ENCODE measurements around the gene KDM2A.
A peak's percentile ranks its signal among the peaks of the same experiment; 100 is the strongest.

The KDM2A gene

DNA sequence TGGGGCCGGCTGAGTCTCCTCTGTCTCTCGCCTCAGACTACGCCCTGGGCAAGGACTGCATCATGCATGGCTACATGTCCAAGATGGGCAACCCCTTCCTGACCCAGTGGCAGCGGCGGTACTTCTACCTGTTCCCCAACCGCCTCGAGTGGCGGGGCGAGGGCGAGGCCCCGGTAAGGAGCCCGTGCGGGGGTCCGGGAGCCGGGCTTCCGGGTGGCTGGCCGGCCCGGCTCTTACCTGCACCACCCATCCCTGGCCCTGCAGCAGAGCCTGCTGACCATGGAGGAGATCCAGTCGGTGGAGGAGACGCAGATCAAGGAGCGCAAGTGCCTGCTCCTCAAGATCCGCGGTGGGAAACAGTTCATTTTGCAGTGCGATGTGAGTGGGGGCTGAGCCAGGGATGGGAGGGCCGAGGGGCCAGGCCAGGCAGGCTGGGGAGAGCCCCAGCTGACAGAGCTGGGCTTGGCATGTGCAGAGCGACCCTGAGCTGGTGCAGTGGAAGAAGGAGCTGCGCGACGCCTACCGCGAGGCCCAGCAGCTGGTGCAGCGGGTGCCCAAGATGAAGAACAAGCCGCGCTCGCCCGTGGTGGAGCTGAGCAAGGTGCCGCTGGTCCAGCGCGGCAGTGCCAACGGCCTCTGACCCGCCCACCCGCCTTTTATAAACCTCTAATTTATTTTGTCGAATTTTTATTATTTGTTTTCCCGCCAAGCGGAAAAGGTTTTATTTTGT, 165.9 kb downstream of the KDM2A start:
- DNase-seq (ENCODE audit: low read depth, low spot score): no peak

DNA sequence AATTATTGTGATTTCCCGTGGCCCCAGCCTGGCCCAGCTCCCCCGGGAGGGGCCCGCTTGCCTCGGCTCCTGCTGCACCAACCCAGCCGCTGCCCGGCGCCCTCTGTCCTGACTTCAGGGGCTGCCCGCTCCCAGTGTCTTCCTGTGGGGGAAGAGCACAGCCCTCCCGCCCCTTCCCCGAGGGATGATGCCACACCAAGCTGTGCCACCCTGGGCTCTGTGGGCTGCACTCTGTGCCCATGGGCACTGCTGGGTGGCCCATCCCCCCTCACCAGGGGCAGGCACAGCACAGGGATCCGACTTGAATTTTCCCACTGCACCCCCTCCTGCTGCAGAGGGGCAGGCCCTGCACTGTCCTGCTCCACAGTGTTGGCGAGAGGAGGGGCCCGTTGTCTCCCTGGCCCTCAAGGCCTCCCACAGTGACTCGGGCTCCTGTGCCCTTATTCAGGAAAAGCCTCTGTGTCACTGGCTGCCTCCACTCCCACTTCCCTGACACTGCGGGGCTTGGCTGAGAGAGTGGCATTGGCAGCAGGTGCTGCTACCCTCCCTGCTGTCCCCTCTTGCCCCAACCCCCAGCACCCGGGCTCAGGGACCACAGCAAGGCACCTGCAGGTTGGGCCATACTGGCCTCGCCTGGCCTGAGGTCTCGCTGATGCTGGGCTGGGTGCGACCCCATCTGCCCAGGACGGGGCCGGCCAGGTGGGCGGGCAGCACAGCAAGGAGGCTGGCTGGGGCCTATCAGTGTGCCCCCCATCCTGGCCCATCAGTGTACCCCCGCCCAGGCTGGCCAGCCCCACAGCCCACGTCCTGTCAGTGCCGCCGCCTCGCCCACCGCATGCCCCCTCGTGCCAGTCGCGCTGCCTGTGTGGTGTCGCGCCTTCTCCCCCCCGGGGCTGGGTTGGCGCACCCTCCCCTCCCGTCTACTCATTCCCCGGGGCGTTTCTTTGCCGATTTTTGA, 166.8 kb downstream of the KDM2A start:
- DNase-seq (ENCODE audit: low read depth, low spot score): no peak

DNA sequence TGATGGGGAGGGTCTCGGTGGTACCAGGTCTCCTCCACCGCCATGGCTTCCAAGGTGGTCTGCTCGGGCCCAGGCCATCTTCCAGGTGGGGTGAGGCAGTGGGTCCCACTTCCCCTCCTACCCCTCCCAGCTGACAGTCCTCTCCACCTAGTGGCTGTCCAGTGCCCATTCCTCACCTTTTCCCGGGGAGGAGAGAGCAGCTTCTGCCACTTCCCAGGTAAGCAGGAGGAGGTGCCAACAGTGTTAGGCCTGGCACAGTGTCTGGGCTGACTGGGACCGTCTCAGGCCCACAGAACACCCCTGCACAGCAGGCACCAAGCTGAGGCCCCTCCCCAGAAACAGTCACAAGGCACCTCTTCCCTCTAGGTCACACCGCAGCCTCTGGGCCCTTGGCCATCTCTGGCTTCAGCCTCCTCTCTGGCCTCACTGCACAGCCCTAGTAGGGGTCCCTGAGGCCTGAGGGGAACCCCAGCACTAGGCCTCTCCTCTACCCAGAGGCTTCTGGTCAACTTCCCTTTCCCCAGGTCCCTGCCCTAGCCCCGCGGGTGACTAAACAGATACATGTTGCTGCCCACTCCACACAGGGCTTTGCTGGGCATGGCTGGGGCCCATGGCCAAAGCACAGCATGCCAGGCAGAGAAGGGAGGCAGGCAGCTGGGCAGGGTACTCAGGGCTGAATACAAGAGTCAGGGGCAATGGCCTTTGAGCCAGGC, 167.7 kb downstream of the KDM2A start:
- no peak for DNase-seq (ENCODE audit: low read depth, low spot score)

DNA sequence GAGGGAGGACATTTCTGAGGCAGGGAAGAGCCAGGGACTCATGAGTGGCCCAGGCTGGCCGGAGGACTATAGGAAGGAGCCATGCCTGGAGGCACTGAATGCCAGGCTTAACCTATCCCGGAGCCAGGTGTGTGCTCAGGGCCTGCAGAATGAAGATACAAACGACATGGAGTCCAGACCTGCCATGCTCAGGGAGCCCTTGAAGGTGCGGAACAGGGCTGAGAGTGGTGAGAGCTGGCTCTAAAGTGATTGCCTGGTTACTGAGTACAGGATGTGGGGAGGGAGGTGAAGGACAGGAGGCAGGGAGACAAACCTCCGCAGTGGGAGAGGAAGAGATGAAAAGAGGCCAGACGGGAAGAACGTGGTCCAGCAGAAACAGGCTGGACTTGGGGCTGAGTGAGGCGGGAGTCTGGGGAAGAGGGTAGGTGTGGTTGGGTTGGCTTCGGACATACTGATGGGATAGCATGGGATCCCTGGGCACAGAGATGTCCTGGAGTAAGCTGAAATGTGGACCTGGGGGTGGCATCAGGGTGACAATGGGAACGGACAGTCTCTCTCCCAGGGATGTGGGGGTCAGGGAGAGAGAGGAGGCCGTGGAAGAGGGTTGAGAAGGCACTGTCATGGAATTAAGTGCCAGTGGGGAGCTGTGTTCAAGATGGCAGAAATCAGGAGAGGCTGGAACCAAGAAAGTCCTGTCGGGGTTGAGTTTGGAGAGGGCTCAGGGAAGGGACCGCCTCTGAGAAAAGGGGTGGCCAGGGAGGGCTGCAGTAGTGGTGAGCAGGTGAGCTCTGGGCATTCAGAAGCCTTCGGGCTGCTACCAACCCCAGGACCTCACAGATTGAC, 168.5 kb downstream of the KDM2A start:
- DNase-seq (ENCODE audit: low read depth, low spot score): no peak

DNA sequence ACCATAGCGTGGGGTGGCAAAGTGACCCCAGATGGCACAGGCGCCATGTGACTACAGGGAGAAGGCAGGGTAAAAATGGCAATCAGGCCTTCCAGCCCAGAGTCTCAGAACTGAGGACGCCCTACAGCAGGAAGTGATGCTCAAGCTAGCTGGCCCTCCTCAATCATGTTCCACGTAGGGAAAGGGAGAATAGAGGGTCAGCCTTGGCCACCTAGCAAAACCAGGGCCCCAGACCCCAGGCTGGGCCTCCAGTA, 169.1 kb downstream of the KDM2A start:
- no peak for DNase-seq (ENCODE audit: low read depth, low spot score)

DNA sequence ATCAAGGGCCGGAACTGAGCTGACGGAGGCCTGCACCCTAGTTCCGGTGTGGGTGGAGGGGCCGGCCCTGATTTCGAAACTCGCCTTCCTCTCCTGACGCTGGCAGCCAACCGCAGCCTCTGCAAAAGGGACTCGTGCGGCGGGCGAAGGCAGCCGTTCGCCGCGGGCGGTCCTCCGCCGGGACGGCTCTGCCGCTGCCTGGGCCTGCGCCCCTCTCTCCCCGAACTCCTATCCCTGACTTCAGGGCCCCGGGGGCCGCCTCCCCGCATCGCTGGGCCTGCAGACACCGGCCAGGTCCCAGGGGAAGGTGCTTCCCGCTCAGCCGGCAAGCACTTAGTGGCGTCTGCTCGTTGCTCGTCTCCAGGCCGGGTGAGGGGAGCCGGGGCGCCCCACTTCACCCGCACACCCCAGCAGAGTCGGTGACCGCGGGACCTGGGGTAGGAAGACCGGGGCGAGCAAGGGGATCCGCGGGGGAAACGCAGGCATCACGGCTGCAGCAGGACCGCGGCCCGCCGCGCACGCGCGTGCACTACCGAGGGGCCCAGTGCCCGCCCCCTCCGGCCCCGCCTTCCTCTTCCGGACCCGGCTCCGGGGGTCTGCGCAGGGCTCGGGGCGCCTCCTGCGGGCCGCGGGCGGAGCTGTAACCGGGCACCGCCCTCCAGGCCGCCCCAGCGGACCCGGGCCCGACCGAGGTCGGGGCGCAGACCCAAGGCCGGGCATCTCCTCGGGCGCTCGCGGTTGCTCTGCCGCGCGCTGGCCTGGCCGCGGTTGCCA, 169.6 kb downstream of the KDM2A start:
- peak; percentile 85 for DNase-seq (ENCODE audit: low read depth, low spot score)

DNA sequence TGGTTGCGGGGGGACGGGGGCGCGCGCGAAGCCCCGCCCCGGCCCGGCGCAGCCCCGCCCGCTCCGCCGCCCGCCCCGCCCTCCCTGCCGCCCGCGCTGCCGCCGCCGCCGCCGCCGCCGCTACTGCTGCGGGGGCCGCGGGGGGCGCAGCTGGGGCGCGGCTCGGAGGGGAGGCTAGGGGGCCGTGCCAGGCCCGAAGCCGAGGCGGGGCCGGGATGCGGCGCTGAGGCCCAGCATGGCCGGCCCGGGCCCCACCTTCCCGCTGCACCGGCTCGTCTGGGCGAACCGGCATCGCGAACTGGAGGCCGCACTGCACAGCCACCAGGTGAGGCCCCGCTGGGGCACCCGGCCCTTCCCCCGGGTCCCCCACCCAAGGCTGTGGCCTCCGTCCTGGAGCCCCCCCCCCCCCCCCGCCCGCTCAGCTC, 170.2 kb downstream of the KDM2A start, which contains the start of gene ANKRD13D:
TSS of gene ANKRD13D (plus strand) at position 78 of the 425 bp plus-strand sequence. CDS start at position 236, 158 bp downstream.
- DNase-seq (ENCODE audit: low read depth, low spot score): no peak

DNA sequence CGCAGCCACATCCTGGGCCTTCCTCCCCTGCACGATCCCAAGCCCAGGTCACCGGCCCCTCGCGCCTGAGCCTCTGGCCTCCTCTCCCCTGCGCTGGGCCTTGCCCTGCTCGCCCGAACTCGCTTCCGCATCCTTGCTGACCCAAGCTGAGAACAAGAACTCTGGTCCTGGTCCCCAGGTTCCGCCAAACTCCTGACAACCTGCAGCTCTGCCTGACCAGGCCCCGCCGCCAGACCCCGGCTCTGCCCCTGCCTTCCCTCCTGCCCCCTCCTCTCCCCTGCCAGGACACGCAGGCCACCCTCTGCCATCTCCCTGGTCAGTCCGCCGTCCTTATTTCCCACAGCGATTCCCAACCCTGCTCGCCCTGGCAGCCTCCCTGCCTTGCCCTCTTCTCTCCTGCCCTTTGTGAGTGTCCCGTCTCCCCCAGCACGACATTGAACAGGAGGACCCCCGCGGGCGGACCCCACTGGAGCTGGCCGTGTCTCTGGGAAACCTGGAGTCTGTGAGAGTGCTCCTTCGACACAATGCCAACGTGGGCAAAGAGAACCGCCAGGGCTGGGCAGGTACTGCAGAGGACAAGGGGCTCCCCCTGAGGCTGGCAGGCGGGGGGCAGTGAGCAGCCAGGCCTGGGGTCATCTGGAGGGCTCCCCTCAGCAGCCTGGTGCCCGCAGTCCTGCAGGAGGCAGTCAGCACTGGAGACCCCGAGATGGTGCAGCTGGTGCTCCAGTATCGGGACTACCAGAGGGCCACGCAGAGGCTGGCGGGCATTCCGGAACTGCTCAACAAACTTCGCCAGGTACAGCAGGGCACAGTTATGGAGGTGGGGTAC, 170.8 kb downstream of the KDM2A start:
- no peak for DNase-seq (ENCODE audit: low read depth, low spot score)

DNA sequence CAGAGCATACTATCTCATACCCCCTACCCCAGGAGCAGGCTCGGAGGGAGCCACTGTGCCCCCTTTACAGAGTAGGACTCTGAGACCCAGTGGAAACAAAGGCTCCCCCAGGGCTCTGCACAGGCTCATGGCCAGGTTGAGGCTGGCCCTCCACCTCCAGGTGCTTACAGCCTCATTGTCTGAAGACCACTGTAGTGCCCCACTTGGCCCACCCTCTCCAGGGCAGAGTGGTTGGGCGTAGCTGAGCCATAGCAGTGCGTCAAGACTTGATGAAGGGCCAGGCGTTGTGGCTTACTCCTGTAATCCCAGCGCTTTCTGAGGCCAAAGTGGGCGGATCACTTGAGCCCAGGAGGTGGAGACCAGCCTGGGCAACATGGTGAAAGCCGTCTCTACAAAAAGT, 171.7 kb downstream of the KDM2A start:
- peak; percentile 85 for DNase-seq (ENCODE audit: low read depth, low spot score)

DNA sequence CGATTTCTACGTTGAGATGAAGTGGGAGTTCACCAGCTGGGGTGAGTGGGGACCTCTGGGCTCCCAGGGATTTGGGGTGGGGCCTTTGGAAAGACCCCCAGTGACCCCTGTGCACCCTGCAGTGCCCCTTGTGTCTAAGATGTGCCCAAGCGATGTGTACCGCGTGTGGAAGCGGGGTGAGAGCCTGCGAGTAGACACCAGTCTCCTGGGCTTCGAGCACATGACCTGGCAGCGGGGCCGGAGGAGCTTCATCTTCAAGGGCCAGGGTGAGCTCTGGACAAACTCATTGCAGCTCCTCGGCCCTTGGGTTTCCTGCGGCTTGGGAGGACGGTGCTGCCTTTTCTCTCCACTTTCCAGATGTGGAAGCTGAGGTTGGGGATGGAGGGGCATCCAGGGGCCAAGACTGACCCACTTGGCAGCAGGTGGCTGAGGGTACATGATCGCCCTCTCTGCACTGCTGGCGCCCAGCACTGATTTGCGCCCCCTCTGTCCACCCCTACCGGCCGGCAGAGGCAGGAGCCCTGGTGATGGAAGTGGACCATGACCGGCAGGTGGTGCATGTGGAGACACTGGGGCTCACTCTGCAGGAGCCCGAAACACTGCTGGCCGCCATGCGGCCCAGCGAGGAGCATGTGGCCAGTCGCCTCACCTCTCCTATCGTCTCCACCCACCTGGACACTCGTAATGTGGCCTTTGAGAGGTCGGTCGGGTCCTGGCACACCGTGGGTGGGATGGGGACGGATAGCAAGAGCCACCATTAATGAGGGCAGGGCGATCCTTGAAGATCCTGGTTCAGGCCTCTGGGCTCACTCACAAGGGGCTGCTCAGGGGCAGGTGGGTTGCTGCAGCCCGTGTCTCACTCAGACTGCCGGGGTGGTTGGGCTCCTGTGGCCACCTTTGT, 172.7 kb downstream of the KDM2A start:
- no peak for DNase-seq (ENCODE audit: low read depth, low spot score)

DNA sequence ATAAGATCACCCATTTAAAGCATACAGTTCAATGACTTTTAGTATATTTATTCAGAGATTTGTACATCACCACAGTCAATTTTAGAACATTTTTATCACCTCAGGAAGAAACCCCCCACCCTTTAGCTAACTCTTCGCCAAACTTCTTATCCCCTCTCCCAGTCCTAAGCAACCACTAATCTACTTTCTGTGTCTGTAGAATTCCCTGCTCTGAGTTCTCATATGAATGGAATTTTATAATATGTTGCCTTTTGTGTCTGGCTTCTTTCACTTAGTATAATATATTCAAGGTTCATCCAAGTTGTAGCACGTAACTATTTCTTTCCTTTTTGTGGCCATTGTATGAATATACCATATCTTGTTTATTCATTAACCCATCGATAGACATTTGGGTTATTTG, 173.6 kb downstream of the KDM2A start:
- DNase-seq (ENCODE audit: low read depth, low spot score): no peak

DNA sequence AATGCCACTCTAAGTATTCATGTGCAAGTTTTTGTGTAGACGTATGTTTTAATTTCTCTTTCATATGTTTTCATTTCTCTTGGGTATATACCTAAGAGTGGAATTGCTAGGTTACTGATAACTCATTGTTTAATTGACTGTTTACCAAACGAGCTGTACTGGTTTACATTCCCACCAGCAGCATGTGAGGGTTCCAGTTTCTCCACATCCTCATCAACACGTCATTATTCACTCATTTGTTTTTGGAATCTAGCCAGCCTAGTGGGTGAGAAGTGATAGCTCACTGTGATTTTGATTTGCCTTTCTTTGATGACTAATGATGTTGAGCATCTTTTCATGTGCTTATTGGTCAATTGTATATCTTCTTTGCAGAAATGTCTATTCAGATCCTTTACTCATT, 174.0 kb downstream of the KDM2A start:
- no peak for DNase-seq (ENCODE audit: low read depth, low spot score)

DNA sequence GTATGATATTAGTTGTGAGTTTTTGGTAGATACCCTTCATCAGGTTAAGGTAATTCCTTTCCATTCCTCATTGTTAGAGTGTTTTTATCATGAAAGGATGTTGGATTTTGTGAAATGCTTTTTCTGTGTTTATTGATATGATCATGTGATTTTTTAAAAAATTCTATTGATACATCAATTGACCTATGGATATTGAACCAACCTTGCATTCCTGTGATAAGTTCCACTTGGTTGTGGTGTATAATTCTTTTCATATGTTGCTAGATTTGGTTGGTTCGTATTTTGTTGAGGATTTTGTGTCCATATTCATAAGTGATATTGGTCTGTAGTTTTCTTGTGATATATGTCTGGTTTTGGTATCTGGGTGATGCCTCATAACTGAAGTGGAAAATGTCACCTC, 176.8 kb downstream of the KDM2A start:
- no peak for DNase-seq (ENCODE audit: low read depth, low spot score)

DNA sequence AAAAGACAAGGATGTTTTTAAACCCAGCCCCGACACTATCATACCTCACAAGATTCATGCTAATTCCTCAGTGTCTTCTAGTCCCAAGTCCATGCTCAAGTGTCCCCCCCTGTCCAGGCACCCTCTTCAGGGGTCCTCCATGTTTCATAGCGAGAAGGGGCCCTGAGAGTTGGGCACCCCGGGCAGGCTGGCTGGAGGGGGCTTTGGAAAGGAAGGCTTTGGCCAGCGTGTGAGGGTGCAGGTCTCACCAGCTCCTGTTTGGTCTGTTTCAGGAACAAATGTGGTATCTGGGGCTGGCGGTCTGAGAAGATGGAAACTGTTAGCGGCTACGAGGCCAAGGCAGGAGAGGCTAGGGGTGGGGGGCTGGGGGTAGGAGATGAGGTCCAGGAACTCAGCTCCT, 179.7 kb downstream of the KDM2A start:
- no peak for DNase-seq (ENCODE audit: low read depth, low spot score)

DNA sequence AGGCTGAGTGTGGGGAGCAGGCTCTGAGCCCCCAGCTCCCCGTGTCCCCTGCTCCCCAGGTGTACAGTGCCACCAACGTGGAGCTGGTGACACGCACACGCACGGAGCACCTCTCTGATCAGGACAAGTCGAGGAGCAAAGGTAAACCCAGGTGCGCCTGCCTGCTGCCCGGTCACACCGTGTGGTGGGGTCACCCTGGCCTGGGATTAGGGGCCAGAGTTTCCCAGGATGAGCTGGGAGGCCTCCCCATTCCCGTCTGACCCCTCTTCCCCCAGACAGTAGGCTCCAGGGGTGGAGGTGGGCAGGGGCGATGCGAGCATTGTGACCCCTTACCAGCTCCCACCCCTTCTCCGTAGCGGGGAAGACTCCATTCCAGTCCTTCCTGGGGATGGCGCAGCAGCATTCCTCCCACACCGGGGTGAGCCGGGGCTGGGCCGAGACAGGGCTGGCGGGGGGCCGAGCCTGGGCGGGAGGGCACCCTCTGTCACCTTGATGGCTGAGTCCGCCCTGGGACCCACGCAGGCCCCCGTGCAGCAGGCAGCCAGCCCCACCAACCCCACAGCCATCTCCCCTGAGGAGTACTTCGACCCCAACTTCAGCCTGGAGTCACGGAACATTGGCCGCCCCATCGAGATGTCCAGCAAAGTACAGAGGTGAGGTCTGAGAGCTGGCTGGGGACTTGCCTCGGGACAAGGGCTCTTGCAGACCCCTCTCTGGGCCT, 180.6 kb downstream of the KDM2A start:
- no peak for DNase-seq (ENCODE audit: low read depth, low spot score)

DNA sequence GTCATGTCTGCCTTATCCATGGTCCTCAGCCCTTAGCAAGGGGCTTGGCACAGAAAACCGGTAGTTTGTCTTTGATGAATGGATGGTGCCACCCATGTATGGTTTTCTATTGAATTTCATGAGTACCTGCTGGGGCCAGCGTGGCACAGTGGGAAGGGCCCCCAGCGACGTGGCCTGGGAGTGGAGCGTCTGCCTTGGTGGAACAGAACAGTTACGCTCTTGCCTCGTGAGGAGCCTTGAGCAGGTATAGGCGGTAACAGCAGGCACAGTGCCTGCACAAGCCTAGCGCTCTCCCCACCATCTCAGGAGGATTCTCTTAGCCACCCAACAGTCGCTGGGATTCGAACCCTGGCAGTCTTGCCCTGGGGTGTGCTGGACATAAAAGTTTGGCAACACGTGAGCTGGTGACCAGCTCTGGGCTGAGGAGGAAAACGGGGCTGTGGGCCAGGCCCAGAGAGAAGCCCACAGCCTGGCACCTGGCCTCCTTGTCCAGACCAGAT, 181.2 kb downstream of the KDM2A start:
- DNase-seq (ENCODE audit: low read depth, low spot score): no peak

DNA sequence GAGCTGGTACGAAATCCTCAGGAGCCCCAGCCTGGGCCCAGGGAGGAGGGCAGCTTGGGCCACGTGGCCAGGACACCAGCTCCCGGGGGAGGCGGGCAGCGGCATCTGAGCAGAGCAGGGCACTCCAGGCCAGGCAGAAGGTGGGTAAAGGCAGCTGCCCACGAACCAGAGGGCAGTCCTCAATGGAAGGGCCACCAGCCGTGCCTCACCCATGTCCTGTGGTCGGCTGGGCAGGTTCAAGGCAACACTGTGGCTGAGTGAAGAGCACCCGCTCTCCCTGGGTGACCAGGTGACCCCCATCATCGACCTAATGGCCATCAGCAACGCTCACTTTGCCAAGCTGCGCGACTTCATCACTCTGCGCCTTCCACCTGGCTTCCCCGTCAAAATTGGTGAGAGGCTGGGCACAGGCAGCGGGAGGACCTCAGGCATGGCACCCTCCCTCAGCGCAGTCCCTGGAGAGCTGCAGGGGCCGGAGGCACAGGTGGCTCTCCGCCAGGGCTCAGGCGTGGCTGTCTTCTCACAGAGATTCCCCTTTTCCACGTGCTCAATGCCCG, 181.8 kb downstream of the KDM2A start:
- no peak for DNase-seq (ENCODE audit: low read depth, low spot score)
